ENCODE data around the gene TRO.

TRO gene

DNA sequence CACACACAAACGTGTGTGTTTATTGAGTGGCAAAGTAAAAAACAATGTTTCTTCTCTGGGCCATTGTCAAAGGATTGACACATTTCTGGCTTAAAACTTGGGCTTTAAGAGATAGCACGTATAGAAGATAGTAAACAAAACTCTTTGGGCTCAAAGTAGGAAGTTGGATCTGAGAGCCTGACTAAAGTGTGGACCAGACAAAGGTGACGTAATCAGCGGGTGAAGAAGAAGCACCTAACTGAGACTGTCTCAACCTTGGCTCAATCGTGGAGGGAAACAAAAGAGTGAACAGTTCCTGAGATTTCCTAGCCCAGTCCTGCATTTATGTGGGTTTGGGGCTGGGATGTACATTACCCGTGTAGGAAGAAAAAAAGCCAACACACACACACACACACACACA lies 59.7 kb downstream of the TRO start:
- H3K4me3 ChIP-seq (ENCODE audit: control insufficient read depth, low read depth, low read length) = no peak overlapping the region
- TF ChIP-seq, protein P1, sequence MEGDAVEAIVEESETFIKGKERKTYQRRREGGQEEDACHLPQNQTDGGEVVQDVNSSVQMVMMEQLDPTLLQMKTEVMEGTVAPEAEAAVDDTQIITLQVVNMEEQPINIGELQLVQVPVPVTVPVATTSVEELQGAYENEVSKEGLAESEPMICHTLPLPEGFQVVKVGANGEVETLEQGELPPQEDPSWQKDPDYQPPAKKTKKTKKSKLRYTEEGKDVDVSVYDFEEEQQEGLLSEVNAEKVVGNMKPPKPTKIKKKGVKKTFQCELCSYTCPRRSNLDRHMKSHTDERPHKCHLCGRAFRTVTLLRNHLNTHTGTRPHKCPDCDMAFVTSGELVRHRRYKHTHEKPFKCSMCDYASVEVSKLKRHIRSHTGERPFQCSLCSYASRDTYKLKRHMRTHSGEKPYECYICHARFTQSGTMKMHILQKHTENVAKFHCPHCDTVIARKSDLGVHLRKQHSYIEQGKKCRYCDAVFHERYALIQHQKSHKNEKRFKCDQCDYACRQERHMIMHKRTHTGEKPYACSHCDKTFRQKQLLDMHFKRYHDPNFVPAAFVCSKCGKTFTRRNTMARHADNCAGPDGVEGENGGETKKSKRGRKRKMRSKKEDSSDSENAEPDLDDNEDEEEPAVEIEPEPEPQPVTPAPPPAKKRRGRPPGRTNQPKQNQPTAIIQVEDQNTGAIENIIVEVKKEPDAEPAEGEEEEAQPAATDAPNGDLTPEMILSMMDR (conservative IDR thresholded peaks at IDR 0.05; ENCODE audit: control insufficient read depth, insufficient read depth, low read depth, low read length) = no peak
- DNase-seq (ENCODE audit: low read depth) = no peak

All from fibroblast of mammary gland (primary cell).